Measurements from ENCODE around the gene CLIP4. TPM values are rescaled to one million over a fixed set of nuclear protein-coding genes. Genes with fewer than 3 reads are reported as not detected.

CLIP4 gene
- total RNA-seq, 1 donor: 73.5 TPM

- H3K4me3 ChIP-seq (ENCODE audit: low read depth, low read length): peak overlapping the region; percentile 68
- peak; percentile 89 for DNase-seq (ENCODE audit: low read depth)
These were observed 874 bp downstream of the CLIP4 start for GRCh38 chr2:29115797-29116781.

DNA sequence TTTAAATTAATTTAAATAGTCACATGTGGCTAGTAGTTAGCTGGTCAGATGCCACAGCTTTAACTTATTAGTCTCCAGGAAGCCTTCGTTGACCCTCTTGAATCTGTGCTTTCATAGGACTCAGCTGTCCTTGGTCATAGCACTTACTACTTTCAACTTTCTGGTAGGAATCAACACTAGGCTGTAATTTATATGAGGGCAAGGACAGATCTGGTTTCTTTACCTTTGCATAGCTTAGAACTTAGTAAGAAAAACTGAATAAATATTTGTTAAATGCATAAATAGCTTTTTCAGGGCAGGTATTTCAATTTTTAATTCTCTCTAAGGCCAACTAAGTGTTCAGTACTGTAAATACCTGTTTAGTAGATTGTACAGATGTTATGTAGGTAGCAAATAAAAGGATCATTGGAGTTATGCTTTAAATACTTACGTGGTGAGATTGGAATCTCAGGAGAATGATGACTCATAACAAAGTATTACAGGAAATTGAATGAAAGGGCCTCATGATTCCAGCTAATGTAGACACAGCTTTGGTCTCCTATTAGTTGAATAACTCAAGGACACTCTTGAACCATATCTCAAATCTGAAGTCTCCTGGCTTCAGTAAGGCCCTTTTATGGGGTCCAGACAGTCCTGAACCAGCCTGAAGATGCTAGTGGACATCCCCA lies 2.6 kb downstream of the CLIP4 start:
- H3K4me3 ChIP-seq (ENCODE audit: low read depth, low read length): no peak overlapping the region
- peak; percentile 75 for DNase-seq (ENCODE audit: low read depth)
- no peak for TF ChIP-seq CTCF (IDR thresholded peaks at IDR 0.05; ENCODE audit: insufficient read depth, low read length)

More at GRCh38 chr2:29115797-29116781, 874 bp downstream of the CLIP4 start:
- no peak for TF ChIP-seq CTCF (IDR thresholded peaks at IDR 0.05; ENCODE audit: insufficient read depth, low read length)

DNA sequence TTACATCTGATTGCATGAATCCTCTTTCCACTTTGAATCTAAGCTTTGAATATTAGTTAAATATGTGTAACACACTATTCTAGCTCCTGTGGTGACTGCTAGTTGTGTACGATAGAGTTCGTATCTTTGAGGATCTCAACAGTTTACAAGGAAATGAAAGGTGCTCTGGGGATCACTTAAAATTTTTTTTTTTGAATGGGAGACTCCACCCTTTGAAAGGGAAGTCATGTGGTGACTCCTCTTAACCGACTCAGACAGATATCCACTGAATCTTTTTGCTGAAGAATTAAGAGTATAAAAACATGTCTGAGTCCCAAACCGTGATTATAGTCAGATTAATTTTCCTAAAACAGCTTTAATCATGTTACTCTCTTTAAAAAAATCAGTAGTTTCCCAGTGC lies 4.0 kb downstream of the CLIP4 start:
- no peak for TF ChIP-seq CTCF (IDR thresholded peaks at IDR 0.05; ENCODE audit: insufficient read depth, low read length)
- DNase-seq (ENCODE audit: low read depth): no peak

GRCh38 chr2:29120846-29121245 lies 5.6 kb downstream of the CLIP4 start:
- DNase-seq (ENCODE audit: low read depth): no peak
- no peak for TF ChIP-seq CTCF (IDR thresholded peaks at IDR 0.05; ENCODE audit: insufficient read depth, low read length)
- no peak overlapping the region for H3K4me3 ChIP-seq (ENCODE audit: low read depth, low read length)

More for the DNA sequence above, 4.0 kb downstream of the CLIP4 start:
- H3K4me3 ChIP-seq (ENCODE audit: low read depth, low read length): no peak overlapping the region

- H3K4me3 ChIP-seq (ENCODE audit: low read depth, low read length): no peak overlapping the region
- TF ChIP-seq CTCF (IDR thresholded peaks at IDR 0.05; ENCODE audit: insufficient read depth, low read length): no peak
- peak; percentile 88 for DNase-seq (ENCODE audit: low read depth)
These were observed 8.6 kb downstream of the CLIP4 start for GRCh38 chr2:29123617-29124349.

- no peak for TF ChIP-seq CTCF (IDR thresholded peaks at IDR 0.05; ENCODE audit: insufficient read depth, low read length)
- no peak for DNase-seq (ENCODE audit: low read depth)
- H3K4me3 ChIP-seq (ENCODE audit: low read depth, low read length): no peak overlapping the region
These were observed 9.3 kb downstream of the CLIP4 start for GRCh38 chr2:29124504-29124903.

All from fibroblast of the aortic adventitia (primary cell).